ENCODE results near the gene COL24A1. TPM values are rescaled to one million over a fixed set of nuclear protein-coding genes. Genes with fewer than 3 reads are reported as not detected.
"Not testable (repeated sequence)": the region's sequence is repeated elsewhere in the genome, so short reads cannot be mapped to it uniquely, and the experiment has no call there.

COL24A1 gene
- total and polyA plus RNA-seq, 12 donors = 0.04 to 2.3 (median 0.54) TPM

DNA sequence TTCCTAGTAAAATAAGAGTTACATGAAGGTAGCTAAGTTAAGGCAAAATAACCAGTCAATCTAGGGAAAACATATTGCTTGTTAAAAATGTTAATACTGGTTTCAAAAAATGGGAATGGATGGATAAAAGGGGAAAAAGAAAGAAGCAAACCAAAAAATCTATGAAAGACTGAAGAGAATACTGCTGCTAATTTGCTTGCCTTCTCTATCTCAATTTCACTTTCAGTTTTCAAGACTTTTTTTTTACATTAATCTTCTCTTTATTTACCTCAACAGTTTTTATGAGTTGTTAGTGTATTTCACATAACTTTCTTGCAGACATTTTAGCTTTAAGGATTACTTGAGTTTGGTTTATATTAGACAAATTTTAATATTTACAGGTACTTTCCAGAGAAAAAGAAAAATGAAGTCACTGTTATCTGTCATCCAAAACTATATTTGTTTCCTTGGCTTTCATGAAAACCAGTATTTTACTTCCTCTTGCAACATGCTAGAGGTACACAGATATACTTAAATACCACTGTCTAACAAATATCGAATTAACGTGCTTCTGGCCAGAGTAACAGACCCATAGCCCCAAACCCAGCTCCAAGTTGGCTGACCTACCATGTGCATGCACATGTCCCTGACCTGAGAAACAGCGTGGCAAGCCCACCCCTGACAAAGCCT is 70.7 kb downstream of the COL24A1 start:
- intact Hi-C loops (cut with DNase I) = no loop called here
- 74% methylated on average over 3 of the region's 3 CpGs for WGBS, 2 donors
- H3K27ac ChIP-seq = no peak overlapping the region

DNA sequence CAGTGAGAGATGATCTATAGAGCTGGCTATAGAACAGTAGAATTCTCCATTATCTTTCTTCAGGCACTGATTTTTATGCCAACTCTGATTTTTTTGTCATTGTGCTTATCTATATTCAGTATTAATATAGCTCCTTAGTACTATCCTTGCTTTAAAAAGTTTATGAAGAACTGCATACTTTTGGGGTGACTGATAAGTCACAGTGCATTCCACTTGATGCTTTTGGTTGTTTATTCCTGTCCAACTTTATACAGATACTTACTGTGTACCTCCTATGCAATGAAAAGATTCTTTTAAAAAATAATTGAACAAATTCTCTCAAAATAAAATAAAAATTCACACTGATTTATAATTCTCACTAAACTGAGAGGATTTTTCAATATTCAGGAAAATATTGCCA is 71.6 kb downstream of the COL24A1 start:
- no peaks in the 10 kb centered on the region for H3K27me3 ChIP-seq
- no peak for DNase-seq
- no peak overlapping the region for H3K27ac ChIP-seq
- ATAC-seq = no peak
- no peak overlapping the region for H3K4me3 ChIP-seq
- no peaks in the 10 kb centered on the region for H3K36me3 ChIP-seq
- TF ChIP-seq, protein P1, sequence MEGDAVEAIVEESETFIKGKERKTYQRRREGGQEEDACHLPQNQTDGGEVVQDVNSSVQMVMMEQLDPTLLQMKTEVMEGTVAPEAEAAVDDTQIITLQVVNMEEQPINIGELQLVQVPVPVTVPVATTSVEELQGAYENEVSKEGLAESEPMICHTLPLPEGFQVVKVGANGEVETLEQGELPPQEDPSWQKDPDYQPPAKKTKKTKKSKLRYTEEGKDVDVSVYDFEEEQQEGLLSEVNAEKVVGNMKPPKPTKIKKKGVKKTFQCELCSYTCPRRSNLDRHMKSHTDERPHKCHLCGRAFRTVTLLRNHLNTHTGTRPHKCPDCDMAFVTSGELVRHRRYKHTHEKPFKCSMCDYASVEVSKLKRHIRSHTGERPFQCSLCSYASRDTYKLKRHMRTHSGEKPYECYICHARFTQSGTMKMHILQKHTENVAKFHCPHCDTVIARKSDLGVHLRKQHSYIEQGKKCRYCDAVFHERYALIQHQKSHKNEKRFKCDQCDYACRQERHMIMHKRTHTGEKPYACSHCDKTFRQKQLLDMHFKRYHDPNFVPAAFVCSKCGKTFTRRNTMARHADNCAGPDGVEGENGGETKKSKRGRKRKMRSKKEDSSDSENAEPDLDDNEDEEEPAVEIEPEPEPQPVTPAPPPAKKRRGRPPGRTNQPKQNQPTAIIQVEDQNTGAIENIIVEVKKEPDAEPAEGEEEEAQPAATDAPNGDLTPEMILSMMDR (IDR thresholded peaks at IDR 0.05) = no peak
- intact Hi-C loops (cut with DNase I) = no loop called here
- H3K9me3 ChIP-seq = peaks cover 0 to 4% (median 0%) of the 10 kb centered on the region in 11 donors
- no peaks in the 10 kb centered on the region for H3K4me1 ChIP-seq

More for the DNA sequence above, 70.7 kb downstream of the COL24A1 start:
- ATAC-seq = no peak
- Histone ChIP-seq H3K4me3 (no peak overlapping the region), H3K27me3 (no peaks in the 10 kb centered on the region), H3K36me3 (no peaks in the 10 kb centered on the region), H3K4me1 (no peaks in the 10 kb centered on the region), H3K9me3 (no peaks in the 10 kb centered on the region)
- DNase-seq = no peak
- TF ChIP-seq, protein P1 (IDR thresholded peaks at IDR 0.05) = no peak

DNA sequence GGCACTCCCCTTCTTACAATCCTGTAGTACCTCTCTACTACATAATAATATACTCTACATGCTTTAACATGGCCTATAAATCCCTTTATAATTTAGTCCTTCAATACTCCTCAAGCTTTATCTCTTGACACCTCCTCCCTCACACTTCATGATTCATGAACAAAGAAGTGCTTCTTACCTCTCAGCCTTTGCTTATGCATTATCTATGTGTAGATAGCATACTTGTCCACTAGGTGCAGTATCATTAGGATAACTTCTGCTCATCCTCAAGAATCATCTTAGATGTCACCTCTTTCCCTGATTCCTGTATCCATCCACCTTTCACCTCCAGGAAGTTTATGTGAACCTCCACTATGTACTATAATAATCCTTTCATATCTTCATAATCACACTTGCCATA is 74.4 kb downstream of the COL24A1 start:
- Histone ChIP-seq H3K4me3 (no peak overlapping the region), H3K27ac (no peak overlapping the region), H3K4me1 (no peaks in the 10 kb centered on the region), H3K36me3 (no peaks in the 10 kb centered on the region), H3K27me3 (no peaks in the 10 kb centered on the region), H3K9me3 (peaks cover 0 to 29% (median 5%) of the 10 kb centered on the region in 11 donors)
- intact Hi-C loops (cut with DNase I) = no loop called here
- DNase-seq (no peak), ATAC-seq (no peak)
- TF ChIP-seq, protein P1 (IDR thresholded peaks at IDR 0.05) = no peak

DNA sequence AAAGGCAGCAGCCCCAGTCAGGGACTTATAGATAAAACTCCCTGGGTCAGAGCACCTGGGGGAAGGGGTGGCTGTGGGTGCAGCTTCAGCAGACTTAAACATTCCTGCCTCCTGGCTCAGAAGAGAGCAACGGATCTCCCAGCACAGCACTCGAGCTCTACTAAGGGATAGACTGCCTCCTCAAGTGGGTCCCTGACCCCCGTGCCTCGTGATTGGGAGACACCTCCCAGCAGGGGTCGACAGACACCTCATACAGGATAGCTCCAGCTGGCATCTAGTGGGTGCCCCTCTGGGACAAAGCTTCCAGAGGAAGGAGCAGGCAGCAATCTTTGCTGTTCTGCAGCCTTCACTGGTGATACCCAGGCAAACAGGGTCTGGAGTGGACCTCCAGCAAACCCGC is 84.1 kb downstream of the COL24A1 start:
- H3K4me1 ChIP-seq; intact Hi-C loops (cut with DNase I); H3K27ac ChIP-seq; DNase-seq; H3K27me3 ChIP-seq; ATAC-seq; H3K36me3 ChIP-seq; H3K4me3 ChIP-seq: not testable (repeated sequence)
- WGBS, 2 donors = 73 to 81% methylated on average over 6 of the region's 6 CpGs
- H3K9me3 ChIP-seq = peaks cover 0 to 23% (median 0%) of the 10 kb centered on the region in 11 donors

DNA sequence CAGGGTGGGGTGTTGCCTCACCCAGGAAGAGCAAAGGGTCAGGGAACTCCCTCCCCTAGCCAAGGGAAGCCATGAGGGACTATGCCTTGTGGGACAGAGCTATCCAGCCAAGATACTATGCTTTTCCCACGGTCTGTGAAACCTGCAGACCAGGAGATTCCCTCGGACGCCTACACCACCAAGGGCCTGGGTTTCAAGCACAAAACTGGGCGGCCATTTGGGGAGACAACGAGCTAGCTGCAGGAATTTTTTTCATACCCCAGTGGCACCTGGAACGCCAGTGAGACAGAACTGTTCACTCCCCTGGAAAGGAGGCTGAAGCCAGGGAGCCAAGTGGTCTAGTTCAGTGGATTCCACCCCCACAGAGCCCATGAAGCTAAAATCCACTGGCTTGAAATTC is 84.7 kb downstream of the COL24A1 start:
- H3K36me3 ChIP-seq; intact Hi-C loops (cut with DNase I); ATAC-seq; DNase-seq; H3K27me3 ChIP-seq; H3K4me3 ChIP-seq; H3K4me1 ChIP-seq; H3K27ac ChIP-seq: not testable (repeated sequence)
- 80 to 86% methylated on average over 6 of the region's 6 CpGs for WGBS, 2 donors
- peaks cover 0 to 18% (median 0%) of the 10 kb centered on the region in 11 donors for H3K9me3 ChIP-seq

Data from heart right ventricle (tissue), 16 donors.